NB4 (cell line): Measurements from ENCODE around the gene FSD1L.

Experiments
- MYC ChIP-seq: IDR thresholded peaks from 2 replicates; pipeline ENCODE4 v1.6.1; 2011; ENCODE audit warnings: low read depth, low read length
- POLR2A ChIP-seq: IDR thresholded peaks from 2 replicates; pipeline ENCODE4 v1.6.1; 2011; ENCODE audit warnings: mild to moderate bottlenecking; ENCODE audit not compliant: insufficient read length; ENCODE audit errors: extremely low read depth
- TF ChIP-seq, protein P1 (sequence below): IDR thresholded peaks from one replicate; pipeline ENCODE4 v1.5.1; 2012; ENCODE audit warnings: low read depth, low read length

DNA sequence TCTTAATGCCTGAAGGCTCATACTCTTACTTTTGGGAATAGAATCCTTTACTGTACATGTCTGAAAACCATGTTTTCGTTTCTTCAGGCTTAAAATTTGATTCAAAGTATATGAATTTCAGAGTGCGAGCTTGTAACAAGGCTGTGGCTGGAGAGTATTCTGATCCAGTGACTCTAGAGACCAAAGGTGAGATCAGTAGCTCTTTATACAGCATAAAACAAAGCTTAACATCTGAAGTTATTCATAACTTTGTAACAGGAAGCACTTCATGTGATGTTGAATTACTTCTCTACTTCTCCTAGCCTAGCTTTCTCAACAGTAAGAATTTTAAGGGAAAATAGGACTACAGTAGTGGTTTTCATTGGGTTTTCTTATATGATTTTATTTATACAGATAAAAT lies 60.7 kb downstream of the FSD1L start:
- TF ChIP-seq, protein P1, sequence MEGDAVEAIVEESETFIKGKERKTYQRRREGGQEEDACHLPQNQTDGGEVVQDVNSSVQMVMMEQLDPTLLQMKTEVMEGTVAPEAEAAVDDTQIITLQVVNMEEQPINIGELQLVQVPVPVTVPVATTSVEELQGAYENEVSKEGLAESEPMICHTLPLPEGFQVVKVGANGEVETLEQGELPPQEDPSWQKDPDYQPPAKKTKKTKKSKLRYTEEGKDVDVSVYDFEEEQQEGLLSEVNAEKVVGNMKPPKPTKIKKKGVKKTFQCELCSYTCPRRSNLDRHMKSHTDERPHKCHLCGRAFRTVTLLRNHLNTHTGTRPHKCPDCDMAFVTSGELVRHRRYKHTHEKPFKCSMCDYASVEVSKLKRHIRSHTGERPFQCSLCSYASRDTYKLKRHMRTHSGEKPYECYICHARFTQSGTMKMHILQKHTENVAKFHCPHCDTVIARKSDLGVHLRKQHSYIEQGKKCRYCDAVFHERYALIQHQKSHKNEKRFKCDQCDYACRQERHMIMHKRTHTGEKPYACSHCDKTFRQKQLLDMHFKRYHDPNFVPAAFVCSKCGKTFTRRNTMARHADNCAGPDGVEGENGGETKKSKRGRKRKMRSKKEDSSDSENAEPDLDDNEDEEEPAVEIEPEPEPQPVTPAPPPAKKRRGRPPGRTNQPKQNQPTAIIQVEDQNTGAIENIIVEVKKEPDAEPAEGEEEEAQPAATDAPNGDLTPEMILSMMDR = no peak
- TF ChIP-seq MYC (no peak), POLR2A (no peak)
